GM19240 (cell line): ENCODE measurements around the gene ST3GAL3.

Experiments
- DNase-seq: peaks from one replicate; pipeline ENCODE4 v3.0.0; 2011; ENCODE audit warnings: low spot score; ENCODE audit not compliant: insufficient read length

Gene ST3GAL3

DNA sequence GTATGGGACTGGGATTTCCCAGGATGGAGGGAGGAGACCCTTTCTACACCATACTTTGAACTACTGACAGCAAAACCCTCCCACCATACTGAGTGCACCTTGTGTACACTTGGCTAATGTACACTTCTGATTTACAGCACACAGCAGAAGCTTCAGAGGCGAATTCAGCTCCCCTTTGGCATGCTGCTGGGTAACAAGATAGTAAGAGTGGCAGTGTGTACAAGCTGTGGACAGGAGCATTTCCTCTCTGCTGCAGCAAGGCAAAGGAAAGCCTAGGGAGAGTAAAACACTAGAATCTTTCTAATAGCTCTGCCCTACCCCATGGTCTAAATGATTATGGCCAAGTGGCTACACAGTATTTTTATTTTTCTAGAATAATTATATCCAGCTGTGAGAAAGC, 142.3 kb downstream of the ST3GAL3 start:
- no peak for DNase-seq

DNA sequence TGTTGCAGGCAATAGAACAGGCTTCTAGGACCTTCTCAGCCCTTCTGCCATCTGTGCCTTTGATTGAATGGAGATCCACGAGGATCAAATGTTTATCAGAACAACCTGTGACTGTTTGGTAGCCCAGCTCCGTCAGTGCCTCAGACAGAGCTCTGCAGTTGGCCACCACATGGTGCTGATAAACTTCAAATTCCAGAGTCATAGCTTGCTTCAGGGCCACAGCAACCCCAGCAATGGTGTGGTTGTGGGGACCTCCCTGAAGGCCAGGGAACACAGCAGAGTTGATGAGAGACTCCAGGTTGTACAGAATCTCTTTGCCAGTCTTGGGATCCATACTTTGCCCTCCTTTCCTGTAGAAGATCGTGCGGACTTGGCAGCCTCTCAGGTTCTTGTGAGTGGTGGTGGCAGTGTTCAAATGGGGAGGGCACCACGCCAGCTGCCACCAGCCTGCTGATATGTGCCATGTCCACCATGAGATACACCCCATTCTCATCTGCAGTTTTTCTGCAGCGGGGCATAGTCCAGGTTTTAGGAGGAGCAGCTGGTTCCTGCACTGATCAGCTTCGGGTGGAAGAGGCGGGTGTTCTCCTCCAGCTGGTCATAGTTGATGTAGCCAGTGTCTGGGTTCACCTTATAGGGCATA, 143.4 kb downstream of the ST3GAL3 start:
- DNase-seq, result no peak

DNA sequence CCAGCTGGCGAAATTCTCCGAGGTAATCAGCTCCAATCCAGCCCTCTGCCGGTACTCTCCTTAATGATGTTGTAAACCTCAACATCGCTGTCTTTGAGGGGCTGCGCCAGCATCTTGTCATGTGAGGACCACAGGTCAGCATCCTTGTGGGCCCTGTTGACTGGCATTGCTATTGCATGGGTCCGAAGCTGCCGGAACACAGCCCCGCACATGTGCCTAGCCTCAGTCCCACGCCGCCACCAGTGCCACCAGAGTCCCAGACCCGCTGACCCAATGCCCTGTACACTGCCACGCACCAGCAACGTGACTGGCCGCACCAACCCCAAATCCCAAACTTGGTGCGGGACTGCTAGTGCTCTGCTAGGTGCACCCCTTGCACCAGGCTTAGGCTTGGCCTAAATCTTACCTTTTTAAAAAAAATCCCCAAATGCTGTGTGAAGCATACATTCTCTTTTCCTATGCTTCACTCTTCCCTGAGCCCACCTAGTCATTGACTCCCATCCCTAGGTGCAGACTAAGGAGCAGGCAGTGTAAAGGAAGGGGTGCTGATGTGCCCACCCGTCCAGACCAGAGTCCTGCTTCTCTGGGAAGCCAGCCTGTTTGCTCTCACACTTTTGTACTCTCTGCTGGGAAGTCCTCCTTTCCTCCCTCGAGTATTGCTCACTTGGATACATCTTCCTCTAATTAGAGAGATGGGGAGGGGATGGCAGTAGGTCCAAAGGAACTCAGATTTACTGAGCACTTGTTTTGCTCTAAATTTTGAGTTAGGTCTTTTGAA, 144.4 kb downstream of the ST3GAL3 start:
- no peak for DNase-seq

GRCh38 chr1:43853161-43853921, 146.0 kb downstream of the ST3GAL3 start:
- DNase-seq, result no peak

DNA sequence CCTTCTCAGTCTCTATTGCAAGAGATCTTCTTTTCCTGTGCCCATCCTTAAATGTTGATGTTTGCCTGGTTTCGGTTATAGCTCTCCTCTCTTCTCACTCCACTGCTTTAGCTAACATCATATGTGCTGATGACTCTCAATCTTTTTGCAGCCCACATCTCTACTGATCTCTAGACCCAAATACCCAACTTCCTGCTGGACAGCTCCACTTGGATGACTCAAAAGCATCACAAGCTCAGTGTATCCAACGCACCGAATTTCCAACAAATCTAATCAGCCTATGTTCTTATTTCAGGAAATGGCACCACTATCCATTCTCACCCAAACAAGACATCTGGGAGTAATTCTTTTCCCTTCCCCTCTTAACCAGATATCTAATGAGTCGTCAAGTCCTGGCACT, 147.1 kb downstream of the ST3GAL3 start:
- no peak for DNase-seq

- DNase-seq, result no peak
Measured at GRCh38 chr1:43856188-43856587, 148.9 kb downstream of the ST3GAL3 start.

GRCh38 chr1:43857163-43857562, 149.8 kb downstream of the ST3GAL3 start:
- no peak for DNase-seq

DNA sequence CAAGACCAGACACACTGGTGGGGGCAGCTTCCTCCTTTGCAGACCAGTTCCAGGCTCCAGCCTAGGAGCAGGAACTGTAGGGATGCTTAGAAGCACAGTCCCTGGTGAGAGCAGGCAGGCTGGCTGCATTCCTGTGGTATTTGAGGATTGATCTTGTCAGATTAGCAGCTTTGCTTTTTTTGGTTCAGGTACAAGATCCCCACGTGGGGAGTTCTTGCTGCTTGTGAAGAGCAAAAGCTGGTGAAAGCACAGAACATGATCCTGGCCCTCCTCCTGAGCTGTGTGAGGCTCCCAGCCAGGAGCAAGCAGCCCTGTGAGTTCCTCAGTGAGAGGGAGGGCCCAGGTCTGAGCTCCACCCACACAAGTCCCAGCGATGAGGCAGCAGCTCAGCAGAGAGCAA, 151.0 kb downstream of the ST3GAL3 start:
- no peak for DNase-seq

- DNase-seq, result no peak
Measured at GRCh38 chr1:43861337-43861736, 154.0 kb downstream of the ST3GAL3 start.

DNA sequence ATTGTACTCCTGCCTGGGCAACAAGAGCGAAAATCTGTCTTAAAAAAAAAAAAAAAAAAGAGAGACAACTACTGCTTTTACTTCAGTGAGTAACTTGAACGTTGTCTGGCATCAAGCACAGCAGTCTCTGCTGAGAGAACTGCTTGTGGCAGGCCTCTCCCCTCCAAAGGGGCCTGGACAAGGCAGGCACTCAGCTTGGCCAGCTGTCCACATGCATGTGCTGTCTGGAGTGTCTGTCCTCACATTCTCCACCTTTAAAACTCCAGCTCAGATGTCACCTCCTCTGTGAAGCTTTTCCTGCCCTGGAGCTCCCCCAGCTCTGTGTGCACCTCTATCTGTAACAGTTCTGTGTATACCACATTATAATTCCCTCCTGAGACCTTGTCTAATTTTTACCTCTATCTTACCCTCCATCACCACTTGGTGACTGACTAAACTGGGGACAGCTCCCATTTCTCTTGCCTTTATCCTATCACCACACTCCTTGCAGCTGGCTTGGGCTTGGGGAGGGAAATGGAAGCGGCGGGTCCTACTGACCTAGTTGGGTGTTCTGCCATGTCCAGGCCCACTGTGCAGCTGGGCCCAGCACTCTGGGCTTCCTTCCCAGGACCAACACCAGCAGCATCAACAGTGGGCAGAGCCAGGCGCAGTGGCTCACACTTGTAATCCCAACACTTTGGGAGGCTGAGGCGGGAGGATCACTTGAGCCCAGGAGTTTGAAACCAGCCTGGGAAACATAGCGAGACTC, 154.8 kb downstream of the ST3GAL3 start:
- no peak for DNase-seq

GRCh38 chr1:43864111-43865045, 157.0 kb downstream of the ST3GAL3 start:
- no peak for DNase-seq

DNA sequence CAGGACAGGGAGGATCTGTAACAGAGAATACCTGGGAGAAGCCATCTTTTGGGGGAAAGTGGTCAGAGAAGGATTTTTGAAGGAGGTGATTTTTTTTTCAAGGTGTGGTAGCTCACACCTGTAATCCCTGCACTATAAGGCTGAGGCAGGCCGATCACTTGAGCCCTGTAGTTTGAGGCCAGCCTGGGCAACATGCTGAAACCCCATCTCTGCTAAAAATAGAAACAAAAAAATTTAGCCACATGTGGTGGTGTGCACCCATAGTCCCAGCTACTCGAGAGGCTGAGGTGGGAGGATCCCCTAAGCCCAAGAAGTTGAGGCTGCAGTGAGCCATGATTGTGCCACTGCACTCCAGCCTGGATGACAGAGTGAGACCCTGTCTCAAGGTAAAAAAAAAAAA, 158.9 kb downstream of the ST3GAL3 start:
- DNase-seq, result no peak

GRCh38 chr1:43867976-43868740, 160.8 kb downstream of the ST3GAL3 start:
- no peak for DNase-seq

- no peak for DNase-seq
Measured at GRCh38 chr1:43868741-43869067, 161.4 kb downstream of the ST3GAL3 start.

DNA sequence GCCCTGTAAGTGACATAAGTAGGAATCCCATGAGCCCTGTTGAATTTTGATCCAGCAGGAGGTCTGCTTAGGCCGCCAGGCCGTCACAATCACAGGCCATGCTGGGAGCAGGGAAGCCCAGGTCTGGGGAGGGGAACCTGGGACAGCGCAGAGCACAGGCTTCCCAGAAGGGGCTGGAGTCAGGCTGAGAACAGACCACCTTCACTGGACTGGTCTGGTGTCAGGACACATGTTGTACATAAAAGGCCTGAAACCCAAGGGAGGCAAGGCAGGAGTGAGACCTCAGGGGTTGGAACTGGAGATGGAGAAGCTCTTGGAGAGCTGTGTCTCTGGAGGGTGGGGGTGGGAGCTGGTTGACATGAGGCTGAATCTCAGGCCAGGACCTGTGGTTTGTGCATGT, 163.0 kb downstream of the ST3GAL3 start:
- no peak for DNase-seq

DNA sequence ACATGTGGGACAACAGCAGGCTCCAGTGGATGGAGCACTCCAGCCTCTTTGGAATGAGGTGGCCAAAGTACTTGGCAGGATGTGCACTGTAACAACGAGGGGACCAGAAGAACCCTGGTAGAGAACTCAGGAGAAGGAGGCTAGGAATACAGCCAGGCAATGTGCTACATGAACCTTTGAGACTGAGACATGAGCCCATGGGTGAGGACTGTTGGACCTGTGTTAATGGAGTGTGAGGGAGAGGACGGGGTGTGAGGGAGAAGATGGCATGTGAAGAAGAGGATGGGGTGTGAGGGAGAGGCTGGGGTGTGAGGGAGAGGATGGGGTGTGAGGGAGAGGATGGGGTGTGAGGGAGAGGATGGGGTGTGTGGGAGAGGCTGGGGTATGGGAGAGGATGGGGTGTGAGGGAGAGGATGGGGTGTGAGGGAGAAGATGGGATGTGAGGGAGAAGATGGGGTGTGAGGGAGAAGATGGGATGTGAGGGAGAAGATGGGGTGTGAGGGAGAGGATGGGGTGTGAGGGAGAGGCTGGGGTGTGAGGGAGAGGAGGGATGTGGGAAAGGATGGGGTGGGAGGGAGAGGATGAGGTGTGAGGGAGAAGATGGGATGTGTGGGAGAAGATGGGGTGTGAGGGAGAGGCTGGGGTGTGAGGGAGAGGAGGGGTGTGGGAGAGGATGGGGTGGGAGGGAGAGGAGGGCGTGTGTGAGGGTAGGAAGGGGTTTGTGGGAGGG, 164.0 kb downstream of the ST3GAL3 start:
- no peak for DNase-seq

GRCh38 chr1:43872280-43872679, 164.9 kb downstream of the ST3GAL3 start:
- no peak for DNase-seq

DNA sequence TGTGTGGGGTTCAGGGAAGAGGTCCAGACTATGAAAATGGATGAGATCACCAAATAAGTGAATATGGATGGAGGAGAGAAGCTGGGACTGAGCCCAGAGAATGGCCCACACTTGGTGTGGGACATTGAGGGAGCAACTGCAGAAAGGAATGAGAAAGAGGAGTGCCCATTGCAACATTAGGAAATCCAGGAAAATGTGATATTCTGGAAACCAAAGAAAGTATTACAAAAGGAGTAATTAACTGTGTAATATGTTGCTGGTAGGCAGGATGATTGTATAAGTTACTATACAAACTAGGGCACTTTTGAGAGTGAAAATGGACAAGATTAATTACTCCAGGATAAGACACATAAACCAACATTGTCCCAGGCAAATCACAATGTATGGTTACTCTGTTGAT, 166.5 kb downstream of the ST3GAL3 start:
- DNase-seq, result no peak

DNA sequence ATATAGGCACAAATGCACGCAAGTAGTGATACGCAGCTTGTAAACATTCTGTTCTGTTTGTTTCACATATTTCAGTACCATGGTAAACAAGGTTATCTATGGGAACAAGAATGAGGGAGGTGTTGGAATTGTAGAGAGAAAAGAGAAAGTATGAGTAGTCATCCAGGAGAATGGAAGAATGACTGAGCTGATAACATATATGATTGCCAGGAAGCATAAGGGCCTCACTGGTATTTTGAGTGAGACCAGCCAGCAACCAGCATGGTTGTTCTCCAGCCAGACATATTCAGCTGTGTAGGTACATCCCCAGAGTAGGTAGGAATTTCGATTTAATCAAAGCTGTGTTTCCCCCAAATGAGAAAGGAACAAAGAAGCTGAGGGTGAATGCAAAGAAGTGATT, 167.4 kb downstream of the ST3GAL3 start:
- no peak for DNase-seq
